Gastroesophageal sphincter (tissue), 4 donors: ENCODE results near the gene PAPPA2. TPM values are rescaled to one million over a fixed set of nuclear protein-coding genes. Genes with fewer than 3 reads are reported as not detected.

ENCODE experiments used
- ATAC-seq: fragments of 150-250 bp; one replicate; pipeline ENCODE4 v1.9.1; 2016; ENCODE audit warnings: mild to moderate bottlenecking, moderate library complexity
- H3K27ac ChIP-seq, 4 donors: fragments of 200-600 bp; sonication (generic) in 3 of 4; 1 replicate in 3 of 4; 2 replicates in 1 of 4; pipeline ENCODE4 v1.5.1; 2016 to 2019
- H3K27me3 ChIP-seq: fragments of 200-600 bp; sonication (generic); one replicate; pipeline ENCODE4 v1.5.1; 2019
- H3K36me3 ChIP-seq, 2 donors: fragments of 200-600 bp; sonication (generic); one replicate each; pipeline ENCODE4 v1.5.1; 2019; ENCODE audit warnings: control low read depth in 1 of 2
- H3K4me1 ChIP-seq, 3 donors: fragments of 200-600 bp; sonication (generic); 1 replicate in 2 of 3; 2 replicates in 1 of 3; pipeline ENCODE4 v1.5.1; 2016 to 2019; ENCODE audit warnings: control low read depth in 2 of 3
- H3K4me3 ChIP-seq, 2 donors: fragments of 200-600 bp; sonication (generic); one replicate each; pipeline ENCODE4 v1.5.1; 2019; ENCODE audit warnings: mild to moderate bottlenecking in 1 of 2, moderate library complexity in 1 of 2
- H3K9me3 ChIP-seq, 3 donors: fragments of 200-600 bp; sonication (generic); one replicate each; pipeline ENCODE4 v1.5.1; 2017 to 2019; ENCODE audit warnings: control low read depth in 2 of 3
- EP300 ChIP-seq: sonication (generic); formaldehyde crosslinking; IDR thresholded peaks from one replicate; pipeline ENCODE4 v1.6.1; 2017; ENCODE audit warnings: antibody characterized with exemption, mild to moderate bottlenecking
- POLR2A ChIP-seq, 2 donors: fragments of 450-650 bp; IDR thresholded peaks; one replicate each; pipeline ENCODE4 v1.6.1; 2017; ENCODE audit warnings: antibody characterized with exemption in 2 of 2, mild to moderate bottlenecking in 2 of 2, moderate library complexity in 1 of 2
- POLR2AphosphoS5 ChIP-seq: sonication (generic); formaldehyde crosslinking; IDR thresholded peaks from one replicate; pipeline ENCODE4 v1.6.1; 2017; ENCODE audit warnings: antibody characterized with exemption
- WGBS, 2 donors: methylation state at CpG; one replicate each; pipeline ENCODE4 v1.1.5; 2018; ENCODE audit warnings: low coverage in 1 of 2; 5-methylcytosine and 5-hydroxymethylcytosine counted together
- total RNA-seq, 4 donors: library from RNA; depleted of rRNA; stranded (reverse); fragments of >200 nt; gene quantifications; one replicate each; pipeline ENCODE4 v1.1.0, GENCODE V29; 2016
- TF ChIP-seq, protein P1 (sequence below), 4 experiments: fragments of 200-600 bp in 2 of 4; fragments of 450-650 bp in 2 of 4; sonication (generic) in 1 of 4; IDR thresholded peaks; one replicate each; pipeline ENCODE4 v1.5.1; 2017 to 2019; ENCODE audit warnings: antibody characterized with exemption in 4 of 4, mild to moderate bottlenecking in 2 of 4, moderate library complexity in 2 of 4

The PAPPA2 gene
- total RNA-seq, 4 donors from 2014 or later: 0.10 to 0.54 (median 0.14) TPM

- H3K4me3 ChIP-seq: no peak overlapping the region
- H3K36me3 ChIP-seq: no peaks in the 10 kb centered on the region
- TF ChIP-seq, protein P1, sequence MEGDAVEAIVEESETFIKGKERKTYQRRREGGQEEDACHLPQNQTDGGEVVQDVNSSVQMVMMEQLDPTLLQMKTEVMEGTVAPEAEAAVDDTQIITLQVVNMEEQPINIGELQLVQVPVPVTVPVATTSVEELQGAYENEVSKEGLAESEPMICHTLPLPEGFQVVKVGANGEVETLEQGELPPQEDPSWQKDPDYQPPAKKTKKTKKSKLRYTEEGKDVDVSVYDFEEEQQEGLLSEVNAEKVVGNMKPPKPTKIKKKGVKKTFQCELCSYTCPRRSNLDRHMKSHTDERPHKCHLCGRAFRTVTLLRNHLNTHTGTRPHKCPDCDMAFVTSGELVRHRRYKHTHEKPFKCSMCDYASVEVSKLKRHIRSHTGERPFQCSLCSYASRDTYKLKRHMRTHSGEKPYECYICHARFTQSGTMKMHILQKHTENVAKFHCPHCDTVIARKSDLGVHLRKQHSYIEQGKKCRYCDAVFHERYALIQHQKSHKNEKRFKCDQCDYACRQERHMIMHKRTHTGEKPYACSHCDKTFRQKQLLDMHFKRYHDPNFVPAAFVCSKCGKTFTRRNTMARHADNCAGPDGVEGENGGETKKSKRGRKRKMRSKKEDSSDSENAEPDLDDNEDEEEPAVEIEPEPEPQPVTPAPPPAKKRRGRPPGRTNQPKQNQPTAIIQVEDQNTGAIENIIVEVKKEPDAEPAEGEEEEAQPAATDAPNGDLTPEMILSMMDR (IDR thresholded peaks at IDR 0.05): no peak
- no peak for TF ChIP-seq POLR2AphosphoS5
- no peak for TF ChIP-seq POLR2A (IDR thresholded peaks at IDR 0.05)
- no peak for TF ChIP-seq EP300
- no peak overlapping the region for H3K27ac ChIP-seq
- no peaks in the 10 kb centered on the region for H3K4me1 ChIP-seq
- no peaks in the 10 kb centered on the region for H3K9me3 ChIP-seq
- no peak for ATAC-seq
- H3K27me3 ChIP-seq: peaks cover 7% of the 10 kb centered on the region
These were observed 273.0 kb downstream of the PAPPA2 start for GRCh38 chr1:176736015-176736414.

DNA sequence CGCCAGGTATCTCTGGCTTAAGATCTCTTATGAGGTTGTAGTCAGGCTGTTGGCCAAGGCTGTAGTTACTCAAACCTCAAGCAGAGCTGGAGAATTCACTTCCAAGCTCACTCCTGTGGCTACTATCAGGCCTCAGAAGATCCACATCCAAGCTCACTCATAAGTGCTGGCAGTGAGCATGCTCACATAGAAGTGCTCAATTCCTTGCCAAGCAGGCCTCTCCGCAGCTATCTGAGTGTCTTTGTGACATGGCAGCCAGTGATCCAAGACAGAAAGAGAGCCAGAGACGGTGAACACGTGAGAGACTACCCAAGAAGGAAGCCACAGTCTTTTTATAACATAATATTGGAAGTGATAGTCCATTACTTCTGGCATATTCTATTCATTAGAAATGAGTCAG lies 278.2 kb downstream of the PAPPA2 start:
- H3K9me3 ChIP-seq: no peaks in the 10 kb centered on the region
- H3K4me1 ChIP-seq: no peaks in the 10 kb centered on the region
- H3K4me3 ChIP-seq: no peak overlapping the region
- no peak overlapping the region for H3K27ac ChIP-seq
- no peak for ATAC-seq
- no peaks in the 10 kb centered on the region for H3K27me3 ChIP-seq
- 64 to 87% methylated on average over 4 of the region's 4 CpGs for WGBS, 2 donors
- TF ChIP-seq EP300 (no peak), POLR2A (IDR thresholded peaks at IDR 0.05) (no peak), POLR2AphosphoS5 (no peak)
- TF ChIP-seq, protein P1 (IDR thresholded peaks at IDR 0.05): no peak
- no peaks in the 10 kb centered on the region for H3K36me3 ChIP-seq

DNA sequence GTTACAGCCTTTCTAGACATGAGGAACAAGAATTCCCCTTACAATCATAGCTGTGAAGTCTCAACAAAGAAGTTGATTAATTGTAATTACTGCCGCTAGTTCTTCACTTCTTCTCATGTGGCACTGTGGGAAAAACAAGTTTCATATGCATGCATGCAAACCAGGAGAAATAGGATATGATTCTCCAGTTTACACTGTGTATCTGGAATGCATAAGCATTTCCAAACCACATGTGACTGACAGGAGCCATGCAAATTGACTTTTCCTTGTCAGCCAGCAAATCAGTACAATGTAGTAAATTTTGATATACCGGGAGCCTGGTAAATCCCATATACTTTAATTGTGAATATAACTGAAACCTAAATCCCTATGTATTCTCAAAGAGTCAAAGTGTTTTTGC lies 279.3 kb downstream of the PAPPA2 start:
- 82 to 88% methylated on average over 2 of the region's 2 CpGs for WGBS, 2 donors
- ATAC-seq: no peak
- H3K4me3 ChIP-seq: no peak overlapping the region

GRCh38 chr1:176744142-176744541 lies 281.2 kb downstream of the PAPPA2 start:
- WGBS, 2 donors: 83 to 90% methylated on average over 1 of the region's 1 CpG

More for the DNA sequence above, 279.3 kb downstream of the PAPPA2 start:
- TF ChIP-seq POLR2AphosphoS5 (no peak), EP300 (no peak), POLR2A (IDR thresholded peaks at IDR 0.05) (no peak)
- TF ChIP-seq, protein P1 (IDR thresholded peaks at IDR 0.05): no peak
- no peaks in the 10 kb centered on the region for H3K4me1 ChIP-seq
- no peaks in the 10 kb centered on the region for H3K9me3 ChIP-seq
- no peaks in the 10 kb centered on the region for H3K36me3 ChIP-seq
- no peak overlapping the region for H3K27ac ChIP-seq
- no peaks in the 10 kb centered on the region for H3K27me3 ChIP-seq

GRCh38 chr1:176745945-176746344 lies 283.0 kb downstream of the PAPPA2 start:
- TF ChIP-seq POLR2A (IDR thresholded peaks at IDR 0.05) (no peak), POLR2AphosphoS5 (no peak), EP300 (no peak)
- TF ChIP-seq, protein P1 (IDR thresholded peaks at IDR 0.05): no peak
- no peaks in the 10 kb centered on the region for H3K27me3 ChIP-seq
- WGBS, 2 donors: 17 to 44% methylated on average over 1 of the region's 1 CpG

More at GRCh38 chr1:176744142-176744541, 281.2 kb downstream of the PAPPA2 start:
- no peaks in the 10 kb centered on the region for H3K9me3 ChIP-seq
- no peaks in the 10 kb centered on the region for H3K27me3 ChIP-seq
- no peaks in the 10 kb centered on the region for H3K36me3 ChIP-seq
- TF ChIP-seq POLR2AphosphoS5 (no peak), POLR2A (IDR thresholded peaks at IDR 0.05) (no peak), EP300 (no peak)
- TF ChIP-seq, protein P1 (IDR thresholded peaks at IDR 0.05): no peak
- no peak for ATAC-seq
- H3K4me3 ChIP-seq: no peak overlapping the region
- no peak overlapping the region for H3K27ac ChIP-seq
- no peaks in the 10 kb centered on the region for H3K4me1 ChIP-seq

More at GRCh38 chr1:176745945-176746344, 283.0 kb downstream of the PAPPA2 start:
- Histone ChIP-seq H3K9me3 (peaks cover 0 to 5% (median 0%) of the 10 kb centered on the region in 3 donors), H3K4me3 (no peak overlapping the region), H3K4me1 (no peaks in the 10 kb centered on the region), H3K36me3 (no peaks in the 10 kb centered on the region), H3K27ac (no peak overlapping the region)
- no peak for ATAC-seq
